Loucy (cell line): ENCODE data around the gene IPO4.

ENCODE experiments used
- H2AFZ ChIP-seq: fragments of 200-600 bp; sonication (generic); 2 replicates; pipeline ENCODE4 v1.6.0; 2016; ENCODE audit warnings: antibody characterized with exemption, mild to moderate bottlenecking, low read length, moderate library complexity
- H3F3A ChIP-seq: fragments of 200-600 bp; 2 replicates; pipeline ENCODE4 v1.6.0; 2016; ENCODE audit warnings: antibody characterized with exemption, low read depth, mild to moderate bottlenecking
- H3K27me3 ChIP-seq: fragments of 200-600 bp; sonication (generic); 2 replicates; pipeline ENCODE4 v1.6.1; 2014; ENCODE audit warnings: low read length, mild to moderate bottlenecking; ENCODE audit not compliant: insufficient read depth, poor library complexity, severe bottlenecking
- H3K36me3 ChIP-seq: fragments of 200-600 bp; sonication (generic); 2 replicates; pipeline ENCODE4 v1.6.1; 2016; ENCODE audit warnings: low read length; ENCODE audit not compliant: insufficient read depth
- H3K4me1 ChIP-seq: fragments of 200-600 bp; sonication (generic); 2 replicates; pipeline ENCODE4 v1.5.1; 2014; ENCODE audit warnings: low read length, mild to moderate bottlenecking; ENCODE audit not compliant: insufficient read depth, poor library complexity, severe bottlenecking
- H3K4me2 ChIP-seq: fragments of 200-600 bp; sonication (generic); 2 replicates; pipeline ENCODE4 v1.6.0; 2014; ENCODE audit warnings: antibody characterized with exemption, low read length, low read depth, mild to moderate bottlenecking; ENCODE audit not compliant: poor library complexity, severe bottlenecking
- H3K4me3 ChIP-seq: fragments of 200-600 bp; sonication (generic); 2 replicates; pipeline ENCODE4 v1.5.1; 2014; ENCODE audit warnings: low read length, mild to moderate bottlenecking, mixed read lengths; ENCODE audit not compliant: poor library complexity, severe bottlenecking
- H3K79me2 ChIP-seq: fragments of 200-600 bp; sonication (generic); 2 replicates; pipeline ENCODE4 v1.6.1; 2014; ENCODE audit warnings: low read length; ENCODE audit not compliant: insufficient read depth
- H3K9ac ChIP-seq: fragments of 200-600 bp; sonication (generic); 2 replicates; pipeline ENCODE4 v1.6.0; 2014; ENCODE audit warnings: mild to moderate bottlenecking, low read depth, low read length, moderate library complexity; ENCODE audit not compliant: poor library complexity, severe bottlenecking
- H3K9me2 ChIP-seq: fragments of 200-600 bp; sonication (generic); replicated peaks from 2 replicates; pipeline ENCODE4 v1.6.1; 2016; ENCODE audit warnings: low read depth, low read length, mixed read lengths
- H3K9me3 ChIP-seq: fragments of 200-600 bp; sonication (generic); 2 replicates; pipeline ENCODE4 v1.6.1; 2014; ENCODE audit warnings: mild to moderate bottlenecking, antibody characterized with exemption, low read length, low read depth; ENCODE audit not compliant: insufficient read depth
- H4K20me1 ChIP-seq: fragments of 200-600 bp; sonication (generic); 2 replicates; pipeline ENCODE4 v1.6.0; 2014; ENCODE audit warnings: antibody characterized with exemption, low read length, mild to moderate bottlenecking; ENCODE audit not compliant: insufficient read depth, poor library complexity, severe bottlenecking
- EZH2phosphoT487 ChIP-seq: fragments of 200-600 bp; IDR thresholded peaks from 2 replicates; pipeline ENCODE4 v1.6.1; 2018; ENCODE audit warnings: antibody characterized with exemption, mild to moderate bottlenecking, moderate library complexity, borderline replicate concordance
- TF ChIP-seq, protein P1 (sequence below): fragments of 200-600 bp; sonication (generic); conservative IDR thresholded peaks from 2 replicates; pipeline ENCODE4 v1.5.1; 2014; ENCODE audit warnings: mild to moderate bottlenecking, antibody characterized with exemption, low read length

IPO4 gene

GRCh38 chr14:24183014-24183481, 5.6 kb downstream of the IPO4 start:
- no peak overlapping the region for H3K4me3 ChIP-seq
- peaks cover 7% of the 10 kb centered on the region; the same call in 1 of the 2 replicates for H3K36me3 ChIP-seq
- H3K4me2 ChIP-seq = no peak overlapping the region
- no peaks in the 10 kb centered on the region for H3K79me2 ChIP-seq
- TF ChIP-seq, protein P1, sequence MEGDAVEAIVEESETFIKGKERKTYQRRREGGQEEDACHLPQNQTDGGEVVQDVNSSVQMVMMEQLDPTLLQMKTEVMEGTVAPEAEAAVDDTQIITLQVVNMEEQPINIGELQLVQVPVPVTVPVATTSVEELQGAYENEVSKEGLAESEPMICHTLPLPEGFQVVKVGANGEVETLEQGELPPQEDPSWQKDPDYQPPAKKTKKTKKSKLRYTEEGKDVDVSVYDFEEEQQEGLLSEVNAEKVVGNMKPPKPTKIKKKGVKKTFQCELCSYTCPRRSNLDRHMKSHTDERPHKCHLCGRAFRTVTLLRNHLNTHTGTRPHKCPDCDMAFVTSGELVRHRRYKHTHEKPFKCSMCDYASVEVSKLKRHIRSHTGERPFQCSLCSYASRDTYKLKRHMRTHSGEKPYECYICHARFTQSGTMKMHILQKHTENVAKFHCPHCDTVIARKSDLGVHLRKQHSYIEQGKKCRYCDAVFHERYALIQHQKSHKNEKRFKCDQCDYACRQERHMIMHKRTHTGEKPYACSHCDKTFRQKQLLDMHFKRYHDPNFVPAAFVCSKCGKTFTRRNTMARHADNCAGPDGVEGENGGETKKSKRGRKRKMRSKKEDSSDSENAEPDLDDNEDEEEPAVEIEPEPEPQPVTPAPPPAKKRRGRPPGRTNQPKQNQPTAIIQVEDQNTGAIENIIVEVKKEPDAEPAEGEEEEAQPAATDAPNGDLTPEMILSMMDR = no peak
- TF ChIP-seq EZH2phosphoT487 = no peak
- no peak overlapping the region for H3K9ac ChIP-seq
- no peaks in the 10 kb centered on the region for H3K9me3 ChIP-seq
- H3F3A ChIP-seq = no peaks in the 10 kb centered on the region
- no peaks in the 10 kb centered on the region for H3K9me2 ChIP-seq
- H3K4me1 ChIP-seq = peaks cover 6% of the 10 kb centered on the region
- no peaks in the 10 kb centered on the region for H3K27me3 ChIP-seq
- no peaks in the 10 kb centered on the region for H4K20me1 ChIP-seq
- no peak overlapping the region for H2AFZ ChIP-seq

DNA sequence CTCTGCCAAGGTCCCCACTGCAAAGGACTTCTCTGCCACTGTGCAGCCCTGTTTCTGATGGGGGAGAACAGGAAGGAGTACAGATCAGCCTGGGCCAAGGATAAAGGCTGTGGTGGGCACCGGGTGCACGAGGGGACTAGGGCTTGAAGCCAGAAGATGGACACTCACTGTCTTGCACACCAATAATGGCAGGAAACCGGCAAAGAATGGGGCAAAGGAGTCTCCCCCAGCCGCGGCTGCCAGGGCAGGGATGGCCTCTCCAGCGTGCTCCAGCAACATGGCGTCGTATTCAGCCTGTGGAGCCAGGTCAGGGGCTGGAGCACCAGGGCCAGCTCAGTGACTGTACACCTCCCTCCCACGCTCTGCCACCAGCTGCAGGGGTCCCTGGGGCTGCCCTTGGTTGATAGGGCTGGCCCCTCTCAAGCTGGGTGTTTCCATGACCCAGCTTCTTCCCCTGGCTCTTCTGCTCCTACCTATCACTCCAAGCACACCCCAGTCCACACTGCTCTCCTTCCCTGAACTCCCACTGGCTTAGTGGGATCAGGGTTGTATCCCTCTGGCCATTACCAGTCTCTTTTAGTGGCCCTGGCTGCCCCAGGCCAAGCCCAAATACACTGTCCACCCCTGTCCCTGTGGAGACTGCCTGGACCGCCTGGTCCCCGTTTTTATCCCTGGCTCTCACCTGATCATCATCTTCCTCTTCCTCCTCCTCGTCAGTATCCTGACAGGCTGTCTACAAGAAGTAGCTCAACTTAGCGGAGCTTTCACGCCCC, 6.3 kb downstream of the IPO4 start:
- H3K27me3 ChIP-seq = no peaks in the 10 kb centered on the region
- no peak overlapping the region for H3K4me3 ChIP-seq
- H3K4me1 ChIP-seq = no peaks in the 10 kb centered on the region
- no peaks in the 10 kb centered on the region for H3K9me2 ChIP-seq
- no peak overlapping the region for H3K4me2 ChIP-seq
- no peaks in the 10 kb centered on the region for H3K79me2 ChIP-seq
- no peak overlapping the region for H2AFZ ChIP-seq
- no peaks in the 10 kb centered on the region for H4K20me1 ChIP-seq
- H3K9ac ChIP-seq = no peak overlapping the region
- H3K36me3 ChIP-seq = peaks cover 7% of the 10 kb centered on the region; the same call in 1 of the 2 replicates
- no peaks in the 10 kb centered on the region for H3F3A ChIP-seq
- no peaks in the 10 kb centered on the region for H3K9me3 ChIP-seq
- no peak for TF ChIP-seq EZH2phosphoT487
- TF ChIP-seq, protein P1 = no peak

GRCh38 chr14:24181371-24182077, 7.1 kb downstream of the IPO4 start:
- Histone ChIP-seq H3F3A (no peaks in the 10 kb centered on the region), H3K4me2 (no peak overlapping the region), H3K36me3 (peaks cover 7% of the 10 kb centered on the region; the same call in 1 of the 2 replicates), H3K9me3 (no peaks in the 10 kb centered on the region), H3K4me1 (no peaks in the 10 kb centered on the region), H3K79me2 (no peaks in the 10 kb centered on the region), H3K27me3 (no peaks in the 10 kb centered on the region), H4K20me1 (no peaks in the 10 kb centered on the region), H3K4me3 (no peak overlapping the region), H3K9me2 (no peaks in the 10 kb centered on the region), H2AFZ (no peak overlapping the region), H3K9ac (no peak overlapping the region)
- TF ChIP-seq, protein P1 = no peak
- TF ChIP-seq EZH2phosphoT487 = no peak
